ENCODE results near the gene KDSR. TPM values are rescaled to one million over a fixed set of nuclear protein-coding genes. Genes with fewer than 3 reads are reported as not detected.

Gene KDSR
- total RNA-seq, 2 donors from 2014 or later, result 14.5 TPM

DNA sequence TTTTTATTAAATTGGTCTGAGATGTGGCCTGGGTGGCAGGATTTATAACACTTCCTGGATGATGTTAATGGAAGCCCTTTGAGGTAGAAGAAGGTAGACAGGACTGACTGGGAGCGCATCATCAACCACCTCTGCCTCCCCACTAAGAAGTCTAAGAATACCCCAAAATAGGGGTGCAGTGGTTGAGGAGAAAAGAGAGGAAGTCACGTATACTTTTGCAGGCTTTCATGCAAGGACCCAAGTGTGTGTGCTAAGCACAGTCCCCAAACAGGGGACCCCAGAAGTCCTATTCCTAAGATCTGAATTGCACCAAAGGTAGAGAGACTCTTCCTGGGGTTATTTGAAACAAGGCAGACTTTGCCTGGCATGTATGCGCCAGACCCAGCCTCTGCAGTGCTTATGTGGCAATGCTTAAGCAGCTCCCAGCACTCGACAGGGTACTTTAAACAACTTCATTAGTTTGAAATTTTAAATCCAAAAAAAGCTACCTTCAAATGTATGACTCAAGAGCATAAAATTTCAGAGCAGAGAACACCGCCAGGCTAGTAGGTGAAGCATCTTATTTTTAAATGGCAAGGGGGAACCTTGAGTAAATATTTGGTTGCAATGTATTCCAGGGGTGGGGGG, 82.7 kb downstream of the KDSR start:
- intact Hi-C loops (cut with DNase I), result no loop called here
- DNase-seq (no peak), ATAC-seq (no peak)
- H3K27me3 ChIP-seq, result no peaks in the 10 kb centered on the region
- no peaks in the 10 kb centered on the region for H3K9me3 ChIP-seq
- H3K4me3 ChIP-seq, result no peak overlapping the region
- 85 to 94% methylated on average over 5 of the region's 5 CpGs for WGBS, 2 donors
- H3K4me1 ChIP-seq, result no peaks in the 10 kb centered on the region
- no peak overlapping the region for H3K27ac ChIP-seq
- no peaks in the 10 kb centered on the region for H3K36me3 ChIP-seq (replicated peaks in 1 of 2; ENCODE audit: insufficient read depth in 1 of 2, low read depth in 2 of 2)
- TF ChIP-seq POLR2A (IDR thresholded peaks at IDR 0.05), result no peak
- TF ChIP-seq, protein P1, sequence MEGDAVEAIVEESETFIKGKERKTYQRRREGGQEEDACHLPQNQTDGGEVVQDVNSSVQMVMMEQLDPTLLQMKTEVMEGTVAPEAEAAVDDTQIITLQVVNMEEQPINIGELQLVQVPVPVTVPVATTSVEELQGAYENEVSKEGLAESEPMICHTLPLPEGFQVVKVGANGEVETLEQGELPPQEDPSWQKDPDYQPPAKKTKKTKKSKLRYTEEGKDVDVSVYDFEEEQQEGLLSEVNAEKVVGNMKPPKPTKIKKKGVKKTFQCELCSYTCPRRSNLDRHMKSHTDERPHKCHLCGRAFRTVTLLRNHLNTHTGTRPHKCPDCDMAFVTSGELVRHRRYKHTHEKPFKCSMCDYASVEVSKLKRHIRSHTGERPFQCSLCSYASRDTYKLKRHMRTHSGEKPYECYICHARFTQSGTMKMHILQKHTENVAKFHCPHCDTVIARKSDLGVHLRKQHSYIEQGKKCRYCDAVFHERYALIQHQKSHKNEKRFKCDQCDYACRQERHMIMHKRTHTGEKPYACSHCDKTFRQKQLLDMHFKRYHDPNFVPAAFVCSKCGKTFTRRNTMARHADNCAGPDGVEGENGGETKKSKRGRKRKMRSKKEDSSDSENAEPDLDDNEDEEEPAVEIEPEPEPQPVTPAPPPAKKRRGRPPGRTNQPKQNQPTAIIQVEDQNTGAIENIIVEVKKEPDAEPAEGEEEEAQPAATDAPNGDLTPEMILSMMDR (IDR thresholded peaks at IDR 0.05), result no peak

DNA sequence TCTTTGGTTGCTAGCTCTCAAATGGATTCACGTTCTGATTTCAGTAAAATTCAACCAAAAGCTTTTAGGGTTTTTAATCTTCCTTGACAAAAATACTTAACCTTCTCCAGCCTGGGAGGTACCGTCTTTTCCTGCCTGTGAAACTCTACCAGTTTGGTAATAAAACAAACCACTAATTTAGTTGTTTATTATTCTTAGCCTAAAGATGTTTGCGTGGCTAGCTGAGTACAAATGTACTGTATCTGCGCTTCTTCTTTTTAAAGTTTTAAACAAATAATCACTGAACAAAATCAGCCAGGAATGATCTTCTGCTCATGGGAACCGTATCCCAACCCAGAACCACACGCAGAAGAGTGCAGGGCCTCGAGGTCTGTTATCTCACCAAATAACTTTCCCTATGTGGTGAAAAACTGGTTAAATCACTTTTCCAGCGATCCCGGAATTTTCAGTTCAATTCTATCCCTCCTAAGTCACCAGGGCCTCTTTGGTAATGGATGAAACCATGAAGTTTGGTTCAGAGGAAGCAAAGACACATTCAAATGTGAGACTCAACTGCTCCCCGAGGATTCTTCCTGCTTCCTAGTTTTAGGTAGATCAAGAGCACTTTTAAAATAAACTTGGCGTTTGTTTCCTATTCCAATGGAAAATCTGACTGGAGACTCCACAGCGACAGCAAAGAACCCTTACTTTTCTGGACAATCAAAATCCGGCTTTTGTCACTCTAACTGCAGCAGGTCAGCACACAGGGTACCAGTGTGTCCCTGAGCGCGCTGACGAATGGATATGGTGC, 83.5 kb downstream of the KDSR start:
- Histone ChIP-seq H3K36me3 (replicated peaks in 1 of 2; ENCODE audit: insufficient read depth in 1 of 2, low read depth in 2 of 2) (no peaks in the 10 kb centered on the region), H3K27ac (no peak overlapping the region), H3K4me1 (no peaks in the 10 kb centered on the region), H3K27me3 (no peaks in the 10 kb centered on the region), H3K9me3 (no peaks in the 10 kb centered on the region), H3K4me3 (no peak overlapping the region)
- intact Hi-C loops (cut with DNase I), result no loop called here
- DNase-seq (no peak), ATAC-seq (no peak)
- 79 to 82% methylated on average over 16 of the region's 16 CpGs for WGBS, 2 donors
- TF ChIP-seq, protein P1 (IDR thresholded peaks at IDR 0.05), result no peak
- TF ChIP-seq POLR2A (IDR thresholded peaks at IDR 0.05), result no peak

DNA sequence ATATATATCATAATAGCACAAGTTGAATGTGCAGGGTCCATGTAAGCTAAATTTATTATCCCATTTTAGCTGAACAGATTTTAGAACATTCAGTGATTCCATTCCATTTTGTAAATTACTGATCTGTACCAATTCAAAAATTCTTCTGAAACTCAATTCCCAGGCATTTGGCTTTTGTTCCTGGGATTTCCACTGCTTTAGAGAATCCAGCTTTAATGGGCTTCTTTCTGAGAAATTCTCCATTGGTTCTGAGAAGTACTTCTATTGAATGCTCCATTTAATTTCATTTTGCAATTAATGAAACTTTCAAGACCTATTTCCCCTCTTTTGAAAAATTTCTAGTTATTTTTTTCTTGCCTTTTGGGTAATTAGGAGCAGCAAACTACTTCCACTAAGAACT, 84.2 kb downstream of the KDSR start:
- Histone ChIP-seq H3K36me3 (replicated peaks in 1 of 2; ENCODE audit: insufficient read depth in 1 of 2, low read depth in 2 of 2) (no peaks in the 10 kb centered on the region), H3K27ac (no peak overlapping the region), H3K27me3 (no peaks in the 10 kb centered on the region), H3K4me1 (no peaks in the 10 kb centered on the region), H3K9me3 (no peaks in the 10 kb centered on the region), H3K4me3 (no peak overlapping the region)
- DNase-seq (no peak), ATAC-seq (no peak)
- TF ChIP-seq, protein P1 (IDR thresholded peaks at IDR 0.05), result no peak
- no peak for TF ChIP-seq POLR2A (IDR thresholded peaks at IDR 0.05)
- intact Hi-C loops (cut with DNase I), result no loop called here

Other genes starting within 250 kb of the KDSR start
- gene BCL2, start 47.4 kb downstream of the KDSR start, total RNA-seq, result 10 to 100 TPM; 10.1 to 18.5 TPM
- 10 to 100 TPM; 16.2 to 20.2 TPM for gene VPS4B, start 55.3 kb upstream of the KDSR start, total RNA-seq
- gene SERPINB5, start 109.8 kb upstream of the KDSR start, total RNA-seq, result not detected
- not detected for gene SERPINB12, start 175.2 kb upstream of the KDSR start, total RNA-seq
- not detected for gene SERPINB13, start 220.1 kb upstream of the KDSR start, total RNA-seq

Data from body of pancreas (tissue), 4 donors.